ENCODE data around the gene PRKCD. TPM values are rescaled to one million over a fixed set of nuclear protein-coding genes. Genes with fewer than 3 reads are reported as not detected.

PRKCD gene
- total and polyA plus RNA-seq, 5 donors from 2014 or later, result 13.6 to 33.6 (median 16.8) TPM

GRCh38 chr3:53224026-53224425, 63.0 kb downstream of the PRKCD start:
- no peaks in the 10 kb centered on the region for H3K27me3 ChIP-seq (ENCODE audit: control insufficient read depth, insufficient read depth, low read length)
- peaks cover 34% of the 10 kb centered on the region for H3K36me3 Mint-ChIP-seq

GRCh38 chr3:53224536-53224935, 63.5 kb downstream of the PRKCD start:
- H3K4me3 ChIP-seq (ENCODE audit: low read depth, low read length), result no peak overlapping the region
- Mint-ChIP-seq H3K27ac (no peak overlapping the region), H3K4me1 (peaks cover 0 to 4% (median under 1%) of the 10 kb centered on the region in 4 donors)

More at GRCh38 chr3:53224026-53224425, 63.0 kb downstream of the PRKCD start:
- no peak overlapping the region for H3K27ac Mint-ChIP-seq
- no peak overlapping the region for H3K4me3 ChIP-seq (ENCODE audit: low read depth, low read length)
- no peaks in the 10 kb centered on the region for H3K4me1 ChIP-seq (ENCODE audit: control insufficient read depth, insufficient read depth, low read length, poor library complexity, severe bottlenecking)
- no peak for DNase-seq
- H3K36me3 ChIP-seq (ENCODE audit: control insufficient read depth, insufficient read depth, low read length), result peaks cover 52% of the 10 kb centered on the region
- ATAC-seq (ENCODE audit: low read depth in 2 of 2), result no peak
- H3K4me3 Mint-ChIP-seq, result peak overlapping the region in 1 of 4 donors; percentile 15
- no peaks in the 10 kb centered on the region for H3K9me3 ChIP-seq (ENCODE audit: control insufficient read depth in 2 of 2, low read length in 2 of 2)
- H3K27ac ChIP-seq (ENCODE audit: insufficient read depth, low read length, poor library complexity, severe bottlenecking), result no peak overlapping the region
- H3K9me3 Mint-ChIP-seq, result no peaks in the 10 kb centered on the region
- H3K4me1 Mint-ChIP-seq, result peaks cover 0 to 4% (median under 1%) of the 10 kb centered on the region in 4 donors
- H3K27me3 Mint-ChIP-seq, result no peaks in the 10 kb centered on the region

DNA sequence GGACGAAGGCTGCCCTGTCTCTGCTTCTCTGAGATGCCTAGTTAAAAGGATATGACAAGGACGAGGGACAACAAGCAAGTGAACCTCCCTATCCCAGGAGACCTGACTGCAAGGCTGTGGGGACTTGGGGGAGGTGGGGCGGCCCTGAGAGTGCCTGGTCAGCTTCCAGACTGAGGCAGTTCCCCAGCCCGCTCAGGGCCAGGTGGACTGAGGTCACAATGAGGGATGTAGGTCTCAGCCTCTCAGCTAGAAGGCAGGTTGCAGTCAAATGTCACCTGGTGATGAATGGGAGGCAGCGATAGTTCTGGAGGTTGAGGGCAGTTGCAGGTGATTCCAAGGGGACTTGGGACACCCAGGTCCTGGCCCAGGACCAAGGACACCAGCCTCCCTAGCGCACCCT, 64.2 kb downstream of the PRKCD start:
- H3K27me3 ChIP-seq (ENCODE audit: control insufficient read depth, insufficient read depth, low read length), result no peaks in the 10 kb centered on the region
- no peak for DNase-seq
- Mint-ChIP-seq H3K27me3 (no peaks in the 10 kb centered on the region), H3K4me3 (no peak overlapping the region), H3K4me1 (no peaks in the 10 kb centered on the region), H3K9me3 (no peaks in the 10 kb centered on the region), H3K36me3 (peaks cover 40% of the 10 kb centered on the region), H3K27ac (no peak overlapping the region)
- H3K4me3 ChIP-seq (ENCODE audit: low read depth, low read length), result no peak overlapping the region
- H3K36me3 ChIP-seq (ENCODE audit: control insufficient read depth, insufficient read depth, low read length), result peaks cover 64% of the 10 kb centered on the region
- H3K27ac ChIP-seq (ENCODE audit: insufficient read depth, low read length, poor library complexity, severe bottlenecking), result no peak overlapping the region
- no peaks in the 10 kb centered on the region for H3K4me1 ChIP-seq (ENCODE audit: control insufficient read depth, insufficient read depth, low read length, poor library complexity, severe bottlenecking)
- no peak for ATAC-seq (ENCODE audit: low read depth in 2 of 2)
- no peaks in the 10 kb centered on the region for H3K9me3 ChIP-seq (ENCODE audit: control insufficient read depth in 2 of 2, low read length in 2 of 2)

More at GRCh38 chr3:53224536-53224935, 63.5 kb downstream of the PRKCD start:
- no peaks in the 10 kb centered on the region for H3K9me3 Mint-ChIP-seq
- no peak for DNase-seq
- H3K36me3 ChIP-seq (ENCODE audit: control insufficient read depth, insufficient read depth, low read length), result peaks cover 57% of the 10 kb centered on the region
- no peak for ATAC-seq (ENCODE audit: low read depth in 2 of 2)
- H3K27me3 ChIP-seq (ENCODE audit: control insufficient read depth, insufficient read depth, low read length), result no peaks in the 10 kb centered on the region
- H3K4me3 Mint-ChIP-seq, result no peak overlapping the region
- no peaks in the 10 kb centered on the region for H3K27me3 Mint-ChIP-seq
- H3K36me3 Mint-ChIP-seq, result peaks cover 39% of the 10 kb centered on the region
- no peaks in the 10 kb centered on the region for H3K4me1 ChIP-seq (ENCODE audit: control insufficient read depth, insufficient read depth, low read length, poor library complexity, severe bottlenecking)
- H3K9me3 ChIP-seq (ENCODE audit: control insufficient read depth in 2 of 2, low read length in 2 of 2), result no peaks in the 10 kb centered on the region
- no peak overlapping the region for H3K27ac ChIP-seq (ENCODE audit: insufficient read depth, low read length, poor library complexity, severe bottlenecking)

GRCh38 chr3:53225651-53226050, 64.6 kb downstream of the PRKCD start:
- Histone ChIP-seq H3K4me3 (ENCODE audit: low read depth, low read length) (no peak overlapping the region), H3K27me3 (ENCODE audit: control insufficient read depth, insufficient read depth, low read length) (no peaks in the 10 kb centered on the region), H3K36me3 (ENCODE audit: control insufficient read depth, insufficient read depth, low read length) (peaks cover 66% of the 10 kb centered on the region), H3K27ac (ENCODE audit: insufficient read depth, low read length, poor library complexity, severe bottlenecking) (no peak overlapping the region), H3K4me1 (ENCODE audit: control insufficient read depth, insufficient read depth, low read length, poor library complexity, severe bottlenecking) (no peaks in the 10 kb centered on the region), H3K9me3 (ENCODE audit: control insufficient read depth in 2 of 2, low read length in 2 of 2) (no peaks in the 10 kb centered on the region)
- Mint-ChIP-seq H3K27ac (no peak overlapping the region), H3K27me3 (no peaks in the 10 kb centered on the region), H3K36me3 (peaks cover 40% of the 10 kb centered on the region), H3K9me3 (no peaks in the 10 kb centered on the region), H3K4me3 (no peak overlapping the region), H3K4me1 (no peaks in the 10 kb centered on the region)
- no peak for ATAC-seq (ENCODE audit: low read depth in 2 of 2)
- DNase-seq, result no peak

DNA sequence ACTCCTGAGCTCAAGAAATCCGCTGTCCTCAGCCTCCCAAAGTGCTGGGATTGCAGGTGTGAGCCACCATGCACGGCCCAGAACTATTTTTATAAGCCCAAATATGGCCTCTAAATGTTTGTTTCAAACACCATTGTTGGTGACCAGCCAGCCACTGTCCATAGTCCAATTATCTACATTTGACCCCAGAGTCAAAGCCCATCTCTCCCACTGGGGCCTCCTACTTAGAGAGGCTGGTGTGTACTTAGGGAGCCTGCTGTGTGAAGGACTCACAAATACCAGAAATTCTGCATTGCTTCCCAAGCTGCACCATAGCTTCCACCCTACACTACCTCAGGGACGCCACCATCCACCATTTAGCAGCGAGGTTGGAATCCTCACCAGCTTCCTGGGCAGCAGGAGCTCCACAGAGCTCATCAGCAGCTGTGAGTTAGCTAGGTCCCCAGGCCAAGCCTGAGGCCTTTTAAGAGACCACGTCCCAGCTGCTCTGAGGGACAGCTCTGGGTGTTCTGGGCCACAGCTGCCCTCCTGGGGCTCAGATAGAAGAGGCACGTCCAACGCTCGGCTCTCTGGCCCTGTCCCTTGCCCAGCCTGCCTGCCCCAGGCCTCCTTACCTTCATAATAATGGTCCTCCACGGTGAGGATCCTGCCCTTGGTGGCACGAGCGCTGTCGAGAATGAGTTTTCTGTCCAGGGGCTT, 65.3 kb downstream of the PRKCD start:
- H3K36me3 Mint-ChIP-seq, result peaks cover 40% of the 10 kb centered on the region
- H3K9me3 Mint-ChIP-seq, result no peaks in the 10 kb centered on the region
- no peaks in the 10 kb centered on the region for H3K4me1 ChIP-seq (ENCODE audit: control insufficient read depth, insufficient read depth, low read length, poor library complexity, severe bottlenecking)

GRCh38 chr3:53226841-53227407, 65.9 kb downstream of the PRKCD start:
- H3K27me3 Mint-ChIP-seq, result no peaks in the 10 kb centered on the region
- H3K4me3 ChIP-seq (ENCODE audit: low read depth, low read length), result no peak overlapping the region
- H3K36me3 Mint-ChIP-seq, result peaks cover 40% of the 10 kb centered on the region
- no peaks in the 10 kb centered on the region for H3K4me1 ChIP-seq (ENCODE audit: control insufficient read depth, insufficient read depth, low read length, poor library complexity, severe bottlenecking)
- no peaks in the 10 kb centered on the region for H3K9me3 Mint-ChIP-seq
- peaks cover 75% of the 10 kb centered on the region for H3K36me3 ChIP-seq (ENCODE audit: control insufficient read depth, insufficient read depth, low read length)
- no peak overlapping the region for H3K27ac ChIP-seq (ENCODE audit: insufficient read depth, low read length, poor library complexity, severe bottlenecking)
- ATAC-seq (ENCODE audit: low read depth in 2 of 2) (no peak), DNase-seq (no peak)
- no peaks in the 10 kb centered on the region for H3K27me3 ChIP-seq (ENCODE audit: control insufficient read depth, insufficient read depth, low read length)
- H3K9me3 ChIP-seq (ENCODE audit: control insufficient read depth in 2 of 2, low read length in 2 of 2), result no peaks in the 10 kb centered on the region
- H3K4me1 Mint-ChIP-seq, result no peaks in the 10 kb centered on the region
- no peak overlapping the region for H3K27ac Mint-ChIP-seq
- no peak overlapping the region for H3K4me3 Mint-ChIP-seq

More for the DNA sequence above, 65.3 kb downstream of the PRKCD start:
- H3K27me3 ChIP-seq (ENCODE audit: control insufficient read depth, insufficient read depth, low read length), result no peaks in the 10 kb centered on the region
- no peaks in the 10 kb centered on the region for H3K9me3 ChIP-seq (ENCODE audit: control insufficient read depth in 2 of 2, low read length in 2 of 2)
- H3K27ac Mint-ChIP-seq, result no peak overlapping the region
- H3K27ac ChIP-seq (ENCODE audit: insufficient read depth, low read length, poor library complexity, severe bottlenecking), result no peak overlapping the region
- H3K4me3 ChIP-seq (ENCODE audit: low read depth, low read length), result no peak overlapping the region
- no peaks in the 10 kb centered on the region for H3K4me1 Mint-ChIP-seq
- ATAC-seq (ENCODE audit: low read depth in 2 of 2) (no peak), DNase-seq (no peak)
- no peak overlapping the region for H3K4me3 Mint-ChIP-seq
- no peaks in the 10 kb centered on the region for H3K27me3 Mint-ChIP-seq
- H3K36me3 ChIP-seq (ENCODE audit: control insufficient read depth, insufficient read depth, low read length), result peaks cover 72% of the 10 kb centered on the region

DNA sequence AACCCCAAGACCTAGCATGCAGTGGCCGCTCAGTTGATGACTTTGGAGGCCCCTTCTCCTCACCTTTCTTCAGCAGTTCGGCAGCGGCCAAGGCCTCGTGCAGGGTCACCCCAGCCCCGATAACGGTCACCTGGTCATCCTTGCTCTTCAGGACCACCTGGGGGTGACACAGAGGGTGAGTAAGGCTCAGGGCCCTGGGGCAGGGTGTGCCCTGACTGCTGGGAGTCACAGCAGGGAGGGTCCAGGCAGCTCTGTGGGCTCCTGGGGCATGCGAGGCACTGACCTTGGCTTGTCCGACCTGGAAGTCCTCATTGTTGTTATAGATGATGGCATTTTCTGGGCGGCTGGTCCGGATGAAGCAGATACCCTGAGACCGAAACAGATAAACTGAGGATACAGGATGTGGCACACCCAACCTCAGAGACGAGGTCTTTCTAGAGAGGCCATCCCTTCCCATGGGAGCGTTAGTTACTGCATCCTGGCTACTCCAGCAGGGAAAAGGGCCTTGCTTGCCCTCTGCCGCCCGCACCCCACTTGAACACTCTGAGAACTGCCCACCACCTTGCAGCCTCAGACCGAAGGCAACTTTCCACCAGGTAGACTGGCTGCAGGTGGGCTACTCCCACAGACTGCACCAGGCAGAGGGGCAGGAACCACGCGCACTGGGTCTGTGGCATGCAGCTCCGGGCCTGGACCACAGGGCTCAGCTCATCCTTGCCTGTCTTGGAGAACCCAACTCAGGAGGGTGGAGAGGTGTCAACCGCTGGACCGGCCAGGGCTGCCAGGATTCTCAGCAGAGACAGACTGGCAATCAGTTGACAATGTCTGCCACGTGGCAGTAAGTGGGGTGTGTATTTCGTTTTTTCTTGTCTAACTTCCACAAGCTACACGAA, 67.2 kb downstream of the PRKCD start:
- H3K4me1 Mint-ChIP-seq, result no peaks in the 10 kb centered on the region
- DNase-seq (no peak), ATAC-seq (ENCODE audit: low read depth in 2 of 2) (no peak)
- H3K36me3 Mint-ChIP-seq, result peaks cover 37% of the 10 kb centered on the region
- no peaks in the 10 kb centered on the region for H3K27me3 ChIP-seq (ENCODE audit: control insufficient read depth, insufficient read depth, low read length)
- H3K4me1 ChIP-seq (ENCODE audit: control insufficient read depth, insufficient read depth, low read length, poor library complexity, severe bottlenecking), result no peaks in the 10 kb centered on the region
- no peaks in the 10 kb centered on the region for H3K9me3 ChIP-seq (ENCODE audit: control insufficient read depth in 2 of 2, low read length in 2 of 2)
- H3K27ac ChIP-seq (ENCODE audit: insufficient read depth, low read length, poor library complexity, severe bottlenecking), result no peak overlapping the region
- H3K4me3 ChIP-seq (ENCODE audit: low read depth, low read length), result no peak overlapping the region
- H3K4me3 Mint-ChIP-seq, result no peak overlapping the region
- H3K27ac Mint-ChIP-seq, result peak overlapping the region in 1 of 3 donors; percentile 60
- no peaks in the 10 kb centered on the region for H3K27me3 Mint-ChIP-seq
- no peaks in the 10 kb centered on the region for H3K9me3 Mint-ChIP-seq
- peaks cover 87% of the 10 kb centered on the region for H3K36me3 ChIP-seq (ENCODE audit: control insufficient read depth, insufficient read depth, low read length)
